Activated CD8-positive, alpha-beta memory T cell treated with anti-CD3 and anti-CD28 coated beads, Interleukin-2, amount 50 U/mL, for 48 hours (primary cell): Measurements from ENCODE around the gene SEMA3A.

Source experiments
- DNase-seq: peaks from one replicate; pipeline ENCODE4 v3.0.0-alpha.2; 2020

SEMA3A gene

GRCh38 chr7:83913174-83913573 lies 281.4 kb downstream of the SEMA3A start:
- no peak for DNase-seq

GRCh38 chr7:83908526-83908925 lies 286.1 kb downstream of the SEMA3A start:
- DNase-seq, result no peak
